HL-60/S4 treated with retinoic acid at 250 ng/mL for 4 days and 3 days (cell line): ENCODE measurements around the gene DHRS2.

Source experiments
- in situ Hi-C: fragments of 300-500 bp; cut with MboI; formaldehyde crosslinking; loops from 2 replicates; pipeline ENCODE4 v1.7.0; 2022; ENCODE audit warnings: low sequenced_read_pairs

DHRS2 gene

GRCh38 chr14:23612354-23612732 is 23.8 kb upstream of the DHRS2 start:
- in situ Hi-C loops: no loop called here

GRCh38 chr14:23612802-23613201 is 23.4 kb upstream of the DHRS2 start:
- in situ Hi-C loops: no loop called here

GRCh38 chr14:23613242-23614070 is 22.7 kb upstream of the DHRS2 start:
- in situ Hi-C loops: no loop called here

GRCh38 chr14:23614395-23614828 is 21.8 kb upstream of the DHRS2 start:
- in situ Hi-C loops: no loop called here

- in situ Hi-C loops: no loop called here
These were observed 20.3 kb upstream of the DHRS2 start for GRCh38 chr14:23615856-23616255.

- in situ Hi-C loops: no loop called here
These were observed 18.6 kb upstream of the DHRS2 start for GRCh38 chr14:23617539-23617938.

- in situ Hi-C loops: no loop called here
These were observed 17.7 kb upstream of the DHRS2 start for GRCh38 chr14:23618415-23618988.

- in situ Hi-C loops: no loop called here
These were observed 15.9 kb upstream of the DHRS2 start for GRCh38 chr14:23620177-23620702.

GRCh38 chr14:23621204-23621931 is 14.8 kb upstream of the DHRS2 start:
- in situ Hi-C loops: no loop called here

- in situ Hi-C loops: no loop called here
These were observed 14.0 kb upstream of the DHRS2 start for GRCh38 chr14:23621932-23622730.

GRCh38 chr14:23622990-23623389 is 13.2 kb upstream of the DHRS2 start:
- in situ Hi-C loops: no loop called here

GRCh38 chr14:23623962-23624361 is 12.2 kb upstream of the DHRS2 start:
- in situ Hi-C loops: no loop called here

GRCh38 chr14:23624830-23625404 is 11.2 kb upstream of the DHRS2 start:
- in situ Hi-C loops: no loop called here

- in situ Hi-C loops: no loop called here
These were observed 9.2 kb upstream of the DHRS2 start for GRCh38 chr14:23626946-23627345.

- in situ Hi-C loops: no loop called here
These were observed 8.2 kb upstream of the DHRS2 start for GRCh38 chr14:23627961-23628360.

GRCh38 chr14:23629204-23629603 is 7.0 kb upstream of the DHRS2 start:
- in situ Hi-C loops: no loop called here

- in situ Hi-C loops: no loop called here
These were observed 6.2 kb upstream of the DHRS2 start for GRCh38 chr14:23629832-23630396.

GRCh38 chr14:23630687-23631086 is 5.5 kb upstream of the DHRS2 start:
- in situ Hi-C loops: no loop called here

GRCh38 chr14:23631234-23631633 is 4.9 kb upstream of the DHRS2 start:
- in situ Hi-C loops: no loop called here
